Activated CD8-positive, alpha-beta memory T cell treated with anti-CD3 and anti-CD28 coated beads, Interleukin-2, amount 50 U/mL, for 1 hour (primary cell): ENCODE results near the gene HOXB3.

Experiments
- DNase-seq: peaks from one replicate; pipeline ENCODE4 v3.0.0-alpha.2; 2020; ENCODE audit errors: extremely low read depth

The HOXB3 gene

DNA sequence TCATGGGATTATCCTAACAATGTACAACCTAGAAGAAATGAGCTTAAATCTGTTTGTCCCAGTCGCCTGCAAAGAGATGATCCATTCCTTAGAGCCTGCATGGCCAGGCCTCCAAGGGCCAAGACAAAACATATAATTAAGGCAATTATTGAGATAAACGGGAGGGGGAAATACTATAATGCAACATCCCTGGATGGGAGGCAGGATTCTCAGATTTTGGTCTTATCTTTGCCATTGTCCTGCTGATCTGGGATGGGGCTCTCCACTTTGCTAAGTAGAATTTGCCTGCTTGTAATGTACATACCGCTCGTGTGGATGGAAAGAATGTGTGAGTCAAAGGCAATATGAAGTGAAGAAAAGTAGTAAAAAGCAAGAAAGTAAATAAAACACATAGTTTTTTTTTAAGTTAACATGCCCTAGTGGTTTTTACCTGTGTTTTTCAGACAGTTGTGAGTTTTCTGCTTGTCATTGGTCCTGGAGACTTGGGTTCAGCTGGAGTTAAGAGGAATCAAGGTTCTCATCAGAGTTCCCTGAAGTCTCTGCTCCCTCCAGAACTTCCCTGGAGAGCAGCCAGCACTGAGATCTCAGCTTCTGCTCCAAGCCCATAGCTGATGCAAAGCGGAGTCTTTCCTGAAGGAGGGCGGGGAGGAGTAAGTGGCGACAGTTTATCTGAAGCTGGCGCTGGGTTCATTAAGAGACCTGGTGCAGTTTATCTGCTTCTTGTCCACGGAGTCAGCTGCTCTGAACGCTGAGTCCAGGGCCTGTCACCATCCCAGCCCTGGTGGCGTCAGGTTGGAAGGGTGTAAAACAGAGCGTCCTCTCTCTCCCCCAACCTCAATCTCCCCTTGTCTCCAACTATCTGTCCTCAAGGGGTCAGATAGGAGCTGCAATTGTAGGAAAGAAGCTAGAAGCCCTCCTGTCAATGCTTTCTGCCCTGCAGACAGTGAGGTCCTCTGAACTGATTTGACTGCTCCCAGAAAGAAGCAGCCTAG is 89.3 kb downstream of the HOXB3 start:
- DNase-seq = no peak

DNA sequence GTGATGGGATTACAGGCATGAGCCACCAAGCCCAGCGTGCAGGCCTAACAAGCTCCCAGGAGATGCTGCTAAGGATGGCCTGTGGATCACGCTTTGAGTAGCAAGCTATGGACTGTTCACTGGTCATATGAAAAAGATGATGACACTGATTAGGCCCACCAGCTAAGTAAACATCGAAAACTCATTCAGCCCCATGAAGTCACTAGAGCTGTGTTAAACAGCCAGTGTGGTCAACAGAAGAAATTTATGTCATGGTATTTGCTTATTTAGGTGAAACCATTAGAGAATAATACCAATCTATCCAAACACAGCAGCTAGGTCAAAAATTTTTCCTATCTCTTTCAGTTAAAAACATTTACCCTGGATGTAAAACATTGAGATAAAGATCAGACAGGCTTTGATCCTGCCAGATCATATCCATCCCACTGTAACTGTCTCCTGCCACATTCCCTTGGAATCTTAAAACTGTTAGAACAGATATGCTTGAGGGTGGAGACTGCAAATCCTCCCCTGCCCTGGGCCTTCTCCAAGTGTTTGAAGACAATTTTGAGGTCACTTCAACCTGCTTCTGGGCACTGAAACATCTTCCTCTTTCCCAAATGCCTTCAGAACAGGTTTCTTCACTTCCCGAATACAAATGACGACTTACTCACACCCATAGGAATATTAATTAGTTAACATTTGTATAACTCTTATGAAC is 90.2 kb downstream of the HOXB3 start:
- DNase-seq = no peak

DNA sequence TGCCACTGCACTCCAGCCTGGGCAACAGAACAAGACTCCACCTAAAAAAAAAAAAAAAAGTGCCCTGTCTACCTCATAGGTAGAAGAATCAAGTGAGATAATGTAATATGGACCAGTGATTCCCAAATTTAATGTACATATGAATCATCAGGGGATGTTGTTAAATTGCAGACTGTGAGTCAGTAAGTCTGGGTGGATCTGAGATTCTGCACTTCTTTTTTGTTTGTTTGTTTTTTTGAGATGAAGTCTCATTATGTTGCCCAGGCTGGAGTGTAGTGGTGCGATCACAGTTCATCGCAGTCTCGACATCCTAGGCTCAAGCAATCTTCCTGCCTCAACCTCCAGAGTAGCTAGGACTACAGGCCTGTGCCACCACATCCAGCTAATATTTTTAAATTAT is 90.8 kb downstream of the HOXB3 start:
- no peak for DNase-seq
